ENCODE data around the gene PLA2G3. TPM values are rescaled to one million over a fixed set of nuclear protein-coding genes. Genes with fewer than 3 reads are reported as not detected.

Gene PLA2G3
- total RNA-seq, 2 experiments from 2014 or later, result not detected

GRCh38 chr22:31088233-31088986, 51.9 kb downstream of the PLA2G3 start:
- DNase-seq (no peak), ATAC-seq (no peak)
- peaks cover 12% of the 10 kb centered on the region for H3K4me1 Mint-ChIP-seq (ENCODE audit: low read depth)
- H3K27ac Mint-ChIP-seq, result no peak overlapping the region
- no peaks in the 10 kb centered on the region for H3K9me3 Mint-ChIP-seq (ENCODE audit: insufficient read depth)
- ChIA-PET POLR2A (interaction anchor here (0.6 kb wide), 1 partner anchor 359 kb away, joined by 3 read pairs; no protein-coding TSS in a partner anchor), CTCF (interaction anchor here (1.0 to 1.9 kb wide), 2 partner anchors 19 to 40 kb away, joined by 3 to 4 read pairs; partner anchors contain the start of gene SELENOM)
- no peaks in the 10 kb centered on the region for H3K27me3 Mint-ChIP-seq (ENCODE audit: low read depth)
- peaks cover 18% of the 10 kb centered on the region for H3K36me3 Mint-ChIP-seq (ENCODE audit: low read depth)
- H3K4me3 Mint-ChIP-seq, result no peak overlapping the region

GRCh38 chr22:31087744-31088215, 52.5 kb downstream of the PLA2G3 start:
- Mint-ChIP-seq H3K27ac (no peak overlapping the region), H3K4me3 (no peak overlapping the region), H3K27me3 (ENCODE audit: low read depth) (no peaks in the 10 kb centered on the region), H3K4me1 (ENCODE audit: low read depth) (peaks cover 19% of the 10 kb centered on the region), H3K36me3 (ENCODE audit: low read depth) (peaks cover 18% of the 10 kb centered on the region), H3K9me3 (ENCODE audit: insufficient read depth) (no peaks in the 10 kb centered on the region)
- ChIA-PET POLR2A (interaction anchor here (0.6 to 0.8 kb wide), 2 partner anchors 205 to 453 kb away, joined by 3 read pairs; no protein-coding TSS in a partner anchor), CTCF (no interaction called here)
- no peak for ATAC-seq
- no peak for DNase-seq

GRCh38 chr22:31086703-31087330, 53.5 kb downstream of the PLA2G3 start:
- H3K9me3 Mint-ChIP-seq (ENCODE audit: insufficient read depth), result no peaks in the 10 kb centered on the region
- H3K27ac Mint-ChIP-seq, result no peak overlapping the region
- ATAC-seq (no peak), DNase-seq (no peak)
- H3K4me1 Mint-ChIP-seq (ENCODE audit: low read depth), result peaks cover 28% of the 10 kb centered on the region
- H3K27me3 Mint-ChIP-seq (ENCODE audit: low read depth), result no peaks in the 10 kb centered on the region
- H3K4me3 Mint-ChIP-seq, result no peak overlapping the region
- peaks cover 14% of the 10 kb centered on the region for H3K36me3 Mint-ChIP-seq (ENCODE audit: low read depth)
- ChIA-PET POLR2A (interaction anchor here (0.8 kb wide), 1 partner anchor 206 kb away, joined by 3 read pairs; no protein-coding TSS in a partner anchor), CTCF (interaction anchor here (1.2 to 5.0 kb wide), 5 partner anchors 12 to 166 kb away, joined by 3 to 37 read pairs (median 16); partner anchors contain the start of gene SELENOM)

DNA sequence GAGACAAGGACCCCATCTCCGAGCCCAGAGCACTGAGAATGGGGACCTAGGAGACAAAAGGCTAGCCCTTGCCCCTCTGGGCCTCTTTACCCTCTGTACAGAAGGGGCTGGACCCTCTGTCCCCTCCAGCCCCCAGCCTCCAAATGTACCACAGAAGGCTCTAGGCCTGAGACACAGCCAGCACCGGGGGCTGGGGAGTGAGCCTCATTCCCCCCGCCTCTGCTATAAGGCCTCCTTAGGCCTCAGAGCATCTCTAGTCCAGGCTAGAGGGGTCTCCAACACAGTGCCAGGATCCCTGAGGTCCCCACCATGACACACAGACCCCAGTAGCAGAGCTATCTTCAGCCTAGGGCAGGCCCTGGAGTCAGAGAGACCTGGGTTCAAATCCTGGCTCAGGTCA, 54.4 kb downstream of the PLA2G3 start:
- ATAC-seq (no peak), DNase-seq (no peak)
- no peaks in the 10 kb centered on the region for H3K27me3 Mint-ChIP-seq (ENCODE audit: low read depth)
- H3K4me1 Mint-ChIP-seq (ENCODE audit: low read depth), result peaks cover 33% of the 10 kb centered on the region
- H3K9me3 Mint-ChIP-seq (ENCODE audit: insufficient read depth), result no peaks in the 10 kb centered on the region
- POLR2A ChIA-PET, result interaction anchor here (1.4 to 3.7 kb wide), 2 partner anchors 117 to 206 kb away, joined by 4 to 21 read pairs; partner anchors contain the start of genes MORC2, PIK3IP1 and TUG1
- no peak overlapping the region for H3K4me3 Mint-ChIP-seq
- no peak overlapping the region for H3K27ac Mint-ChIP-seq
- CTCF ChIA-PET, result interaction anchor here (1.2 to 5.0 kb wide), 12 partner anchors 8 to 452 kb away, joined by 3 to 37 read pairs (median 10); partner anchors contain the start of genes LIMK2, RNF185, SELENOM and SLC35E4
- peaks cover 14% of the 10 kb centered on the region for H3K36me3 Mint-ChIP-seq (ENCODE audit: low read depth)

- ATAC-seq, result no peak
- ChIA-PET POLR2A (interaction anchor here (0.6 to 3.7 kb wide), 8 partner anchors 8 to 1006 kb away, joined by 3 to 21 read pairs (median 4); partner anchors contain the start of genes MORC2, PIK3IP1 and TUG1), CTCF (interaction anchor here (0.6 to 5.5 kb wide), 33 partner anchors 9 to 451 kb away, joined by 3 to 37 read pairs (median 5); partner anchors contain the start of genes LIMK2, MORC2, RNF185 and SELENOM)
- Mint-ChIP-seq H3K27ac (peak overlapping the region; percentile 90), H3K36me3 (ENCODE audit: low read depth) (peaks cover 12% of the 10 kb centered on the region), H3K4me3 (peak overlapping the region; percentile 80), H3K9me3 (ENCODE audit: insufficient read depth) (no peaks in the 10 kb centered on the region), H3K27me3 (ENCODE audit: low read depth) (no peaks in the 10 kb centered on the region), H3K4me1 (ENCODE audit: low read depth) (peaks cover 36% of the 10 kb centered on the region)
- DNase-seq, result no peak
Observed at GRCh38 chr22:31085493-31085824, 54.8 kb downstream of the PLA2G3 start.

- CTCF ChIA-PET, result interaction anchor here (0.6 to 5.5 kb wide), 38 partner anchors 9 to 451 kb away, joined by 3 to 37 read pairs (median 4); partner anchors contain the start of genes LIMK2, MORC2, PIK3IP1 and RNF185
Observed at GRCh38 chr22:31084811-31085492, 55.4 kb downstream of the PLA2G3 start.

More at GRCh38 chr22:31084811-31085492, 55.4 kb downstream of the PLA2G3 start:
- POLR2A ChIA-PET, result interaction anchor here (0.6 to 3.7 kb wide), 11 partner anchors 9 to 1007 kb away, joined by 3 to 21 read pairs (median 3); partner anchors contain the start of genes MORC2, PIK3IP1, SLC35E4 and TUG1
- peak overlapping the region; percentile 90 for H3K27ac Mint-ChIP-seq
- peaks cover 12% of the 10 kb centered on the region for H3K36me3 Mint-ChIP-seq (ENCODE audit: low read depth)
- H3K4me3 Mint-ChIP-seq, result peak overlapping the region; percentile 80
- ATAC-seq, result peak; percentile 90
- no peaks in the 10 kb centered on the region for H3K9me3 Mint-ChIP-seq (ENCODE audit: insufficient read depth)
- peak; percentile 92 for DNase-seq
- H3K4me1 Mint-ChIP-seq (ENCODE audit: low read depth), result peaks cover 37% of the 10 kb centered on the region
- no peaks in the 10 kb centered on the region for H3K27me3 Mint-ChIP-seq (ENCODE audit: low read depth)

Small RNAs within 50 kb of the gene (microRNA-seq; reads per million reads assigned to microRNA genes)
- 4.6 reads per million for gene MIR3928

Other genes starting within 250 kb of the PLA2G3 start
- 10 to 100 TPM; 31.3 to 31.5 TPM for gene MORC2, start 171.7 kb downstream of the PLA2G3 start, total RNA-seq
- gene TUG1, start 171.2 kb downstream of the PLA2G3 start, total RNA-seq, result 10 to 100 TPM; 67.3 to 72.3 TPM
- 10 to 100 TPM; 51.0 to 61.7 TPM for gene SMTN, start 59.2 kb downstream of the PLA2G3 start, total RNA-seq
- under 1 TPM; 0.76 to 0.87 TPM for gene SELENOM, start 32.9 kb downstream of the PLA2G3 start, total RNA-seq
- gene INPP5J, start 17.5 kb downstream of the PLA2G3 start, total RNA-seq, result not detected
- gene RNF185, start 19.7 kb upstream of the PLA2G3 start, total RNA-seq, result 10 to 100 TPM; 17.7 to 18.1 TPM
- gene LIMK2, start 71.8 kb upstream of the PLA2G3 start, total RNA-seq, result 10 to 100 TPM; 42.7 to 44.3 TPM
- 10 to 100 TPM; 13.2 to 16.1 TPM for gene PIK3IP1, start 152.0 kb upstream of the PLA2G3 start, total RNA-seq
- gene PATZ1, start 205.8 kb upstream of the PLA2G3 start, total RNA-seq, result 10 to 100 TPM; 31.0 to 31.6 TPM

Data from activated CD8-positive, alpha-beta T cell treated with anti-CD3 and anti-CD28 coated beads, Interleukin-2, amount 10 ng/mL, durations not matched to agents 7 days and 5 days (primary cell).